H9 (cell line): ENCODE data around the gene PTK6. TPM values are rescaled to one million over a fixed set of nuclear protein-coding genes. Genes with fewer than 3 reads are reported as not detected.
A peak's percentile ranks its signal among the peaks of the same experiment; 100 is the strongest.

Experiments
- DNase-seq: peaks from one replicate; pipeline ENCODE4 v3.0.0-alpha.2; 2017
- H2AFZ ChIP-seq: one replicate; pipeline ENCODE4 v1.6.1; 2013; ENCODE audit warnings: mild to moderate bottlenecking, low read length, control low read depth, moderate library complexity
- H2AK5ac ChIP-seq: 2 replicates; pipeline ENCODE4 v1.6.1; 2013; ENCODE audit warnings: low read length, control low read depth, mixed read lengths; ENCODE audit not compliant: insufficient read length
- H2BK120ac ChIP-seq: one replicate; pipeline ENCODE4 v1.6.1; 2013; ENCODE audit warnings: low read depth, mild to moderate bottlenecking, low read length, control low read depth, inconsistent platforms; ENCODE audit not compliant: poor library complexity, severe bottlenecking
- H2BK12ac ChIP-seq: 2 replicates; pipeline ENCODE4 v1.6.1; 2013; ENCODE audit warnings: low read length, control low read depth, mixed read lengths, low read depth; ENCODE audit not compliant: insufficient read length
- H2BK15ac ChIP-seq: 2 replicates; pipeline ENCODE4 v1.6.1; 2013; ENCODE audit warnings: low read depth, low read length, control low read depth
- H2BK20ac ChIP-seq: one replicate; pipeline ENCODE4 v1.6.1; 2013; ENCODE audit warnings: low read depth, mild to moderate bottlenecking, low read length, control low read depth, inconsistent platforms; ENCODE audit not compliant: poor library complexity, severe bottlenecking
- H2BK5ac ChIP-seq: 2 replicates; pipeline ENCODE4 v1.6.1; 2013; ENCODE audit warnings: low read length, control low read depth, mixed read lengths; ENCODE audit not compliant: insufficient read length
- H3K14ac ChIP-seq: 2 replicates; pipeline ENCODE4 v1.6.1; 2013; ENCODE audit warnings: low read length, control low read depth; ENCODE audit not compliant: insufficient read depth
- H3K18ac ChIP-seq: 2 replicates; pipeline ENCODE4 v1.6.1; 2013; ENCODE audit warnings: low read depth, mild to moderate bottlenecking, mixed read lengths, low read length, control low read depth; ENCODE audit not compliant: insufficient read length
- H3K23ac ChIP-seq: 2 replicates; pipeline ENCODE4 v1.6.1; 2013; ENCODE audit warnings: low read length, control low read depth, mixed read lengths, low read depth; ENCODE audit not compliant: insufficient read length
- H3K23me2 ChIP-seq: 2 replicates; pipeline ENCODE4 v1.6.1; 2013; ENCODE audit warnings: low read depth, mild to moderate bottlenecking, mixed read lengths, low read length, control low read depth; ENCODE audit not compliant: insufficient read length, poor library complexity, severe bottlenecking
- H3K27ac ChIP-seq: 2 replicates; pipeline ENCODE4 v1.5.1; 2013; ENCODE audit warnings: low read length, control low read depth, mixed read lengths, low read depth; ENCODE audit not compliant: insufficient read length
- H3K27me3 ChIP-seq: 2 replicates; pipeline ENCODE4 v1.6.1; 2013; ENCODE audit warnings: low read length, control low read depth, inconsistent platforms; ENCODE audit not compliant: insufficient read depth
- H3K4ac ChIP-seq: 2 replicates; pipeline ENCODE4 v1.6.1; 2013; ENCODE audit warnings: low read depth, mild to moderate bottlenecking, control low read depth, inconsistent platforms, low read length, moderate library complexity
- H3K4me1 ChIP-seq: 2 replicates; pipeline ENCODE4 v1.6.1; 2013; ENCODE audit warnings: low read length, control low read depth, inconsistent platforms; ENCODE audit not compliant: insufficient read depth
- H3K4me2 ChIP-seq: 2 replicates; pipeline ENCODE4 v1.6.1; 2013; ENCODE audit warnings: low read length, control low read depth, mixed read lengths; ENCODE audit not compliant: insufficient read length, insufficient read depth
- H3K56ac ChIP-seq: 2 replicates; pipeline ENCODE4 v1.6.1; 2013; ENCODE audit warnings: low read depth, mild to moderate bottlenecking, mixed read lengths, low read length, control low read depth; ENCODE audit not compliant: insufficient read length
- H3K79me1 ChIP-seq: 2 replicates; pipeline ENCODE4 v1.6.1; 2013; ENCODE audit warnings: low read depth, mild to moderate bottlenecking, moderate library complexity, low read length, control low read depth, inconsistent platforms; ENCODE audit not compliant: insufficient read depth, poor library complexity, severe bottlenecking
- H3K79me2 ChIP-seq: 2 replicates; pipeline ENCODE4 v1.6.1; 2013; ENCODE audit warnings: low read length, control low read depth, inconsistent platforms; ENCODE audit not compliant: insufficient read depth
- H3K9ac ChIP-seq: 2 replicates; pipeline ENCODE4 v1.6.1; 2013; ENCODE audit warnings: low read length, control low read depth, mixed read lengths; ENCODE audit not compliant: insufficient read length; ENCODE audit errors: extremely low read depth
- H3K9me3 ChIP-seq: one replicate; pipeline ENCODE4 v1.6.1; 2013; ENCODE audit warnings: low read depth, low read length, inconsistent platforms; ENCODE audit not compliant: control insufficient read depth
- H3T11ph ChIP-seq: one replicate; pipeline ENCODE4 v1.6.1; 2013; ENCODE audit warnings: mild to moderate bottlenecking, low read length, control low read depth, inconsistent platforms
- H4K20me1 ChIP-seq: one replicate; pipeline ENCODE4 v1.6.1; 2013; ENCODE audit not compliant: control insufficient read depth, insufficient read length, insufficient read depth
- H4K5ac ChIP-seq: 2 replicates; pipeline ENCODE4 v1.6.1; 2013; ENCODE audit warnings: low read depth, mild to moderate bottlenecking, mixed read lengths, low read length, control low read depth; ENCODE audit not compliant: insufficient read length
- H4K8ac ChIP-seq: replicated peaks from 2 replicates; pipeline ENCODE4 v1.6.1; 2013; ENCODE audit warnings: low read length, control low read depth, mixed read lengths, low read depth; ENCODE audit not compliant: insufficient read length
- H4K91ac ChIP-seq: 2 replicates; pipeline ENCODE4 v1.6.1; 2013; ENCODE audit warnings: low read depth, mild to moderate bottlenecking, moderate library complexity, mixed read lengths, low read length, control low read depth; ENCODE audit not compliant: insufficient read length
- H3K27ac Mint-ChIP-seq, 3 experiments: 2 replicates in 2 of 3; 3 replicates in 1 of 3; pipeline ENCODE4 v1.8.0; 2020 to 2021; ENCODE audit warnings: mixed read lengths in 3 of 3, mild to moderate bottlenecking in 1 of 3, moderate library complexity in 1 of 3
- H3K27me3 Mint-ChIP-seq: 2 replicates; pipeline ENCODE4 v1.8.0; 2021; ENCODE audit warnings: low read depth, mild to moderate bottlenecking, moderate library complexity, mixed read lengths
- H3K36me3 Mint-ChIP-seq, 3 experiments: 2 replicates in 2 of 3; 3 replicates in 1 of 3; pipeline ENCODE4 v1.8.0; 2020 to 2021; ENCODE audit warnings: low read depth in 3 of 3, mixed read lengths in 3 of 3; ENCODE audit not compliant: insufficient read depth in 1 of 3
- H3K4me1 Mint-ChIP-seq, 2 experiments: 2 replicates each; pipeline ENCODE4 v1.8.0; 2020; ENCODE audit warnings: mixed read lengths in 2 of 2
- H3K4me3 Mint-ChIP-seq, 2 experiments: 2 replicates in 1 of 2; 3 replicates in 1 of 2; pipeline ENCODE4 v1.8.0; 2020 to 2021; ENCODE audit warnings: mild to moderate bottlenecking in 2 of 2, mixed read lengths in 2 of 2, moderate library complexity in 1 of 2
- H3K9me3 Mint-ChIP-seq, 2 experiments: 2 replicates in 1 of 2; 3 replicates in 1 of 2; pipeline ENCODE4 v1.8.0; 2020; ENCODE audit warnings: mild to moderate bottlenecking in 2 of 2, mixed read lengths in 2 of 2, moderate library complexity in 1 of 2
- CTCF ChIP-seq: fragments of 200-600 bp; sonication (generic); conservative IDR thresholded peaks from 3 replicates; pipeline ENCODE4 v1.8.0; 2021; ENCODE audit warnings: antibody characterized with exemption, mild to moderate bottlenecking
- WGBS: extraction: QIAGEN DNeasy Blood & Tissue Kit; methylation state at CpG from one replicate; pipeline ENCODE4 v1.1.7; 2013; ENCODE audit warnings: missing lambda C conversion rate, low lambda C conversion rate, mixed read lengths; ENCODE audit not compliant: insufficient read length; ENCODE audit errors: extremely low coverage; 5-methylcytosine and 5-hydroxymethylcytosine counted together
- total RNA-seq: library from RNA; stranded (reverse); gene quantifications from 2 replicates; pipeline ENCODE4 v1.2.1, GENCODE V29; 2021

Gene PTK6
- total RNA-seq, 1 experiment from 2014 or later = 0.46 TPM

GRCh38 chr20:63525185-63525584, 12.0 kb downstream of the PTK6 start:
- Mint-ChIP-seq H3K9me3 (peaks cover 7 to 13% of the 10 kb centered on the region in 2 experiments; a peak in 4 of 5 replicates), H3K27ac (peak overlapping the region in 1 of 3 experiments; percentile 92; a peak in 2 of 7 replicates), H3K27me3 (peaks cover 3% of the 10 kb centered on the region), H3K4me3 (no peak overlapping the region), H3K36me3 (peaks cover 20 to 29% (median 21%) of the 10 kb centered on the region in 3 experiments; a peak in 6 of 7 replicates), H3K4me1 (peaks cover 2 to 10% of the 10 kb centered on the region in 2 experiments; a peak in 3 of 4 replicates)
- Histone ChIP-seq H2AK5ac (no peak overlapping the region), H3K79me2 (no peaks in the 10 kb centered on the region; the same call in 1 of the 2 replicates), H2BK12ac (no peak overlapping the region), H3K79me1 (peaks cover 4% of the 10 kb centered on the region), H4K91ac (no peak overlapping the region), H4K20me1 (no peaks in the 10 kb centered on the region), H3K27me3 (no peaks in the 10 kb centered on the region), H3K23ac (no peak overlapping the region), H3K18ac (no peak overlapping the region), H3T11ph (no peak overlapping the region), H2BK15ac (no peak overlapping the region), H3K23me2 (peaks cover 4% of the 10 kb centered on the region), H2BK20ac (no peak overlapping the region), H3K27ac (no peak overlapping the region), H2AFZ (no peak overlapping the region), H2BK5ac (no peak overlapping the region), H3K56ac (no peak overlapping the region), H4K5ac (no peak overlapping the region), H3K9me3 (no peaks in the 10 kb centered on the region), H3K9ac (no peak overlapping the region), H4K8ac (no peak overlapping the region), H3K4me1 (no peaks in the 10 kb centered on the region), H3K4ac (no peak overlapping the region), H2BK120ac (no peak overlapping the region), H3K14ac (no peak overlapping the region), H3K4me2 (no peak overlapping the region)
- DNase-seq = no peak
- WGBS = no CpG with 5 or more reads among the region's 3 CpGs
- TF ChIP-seq CTCF = no peak
